C4-2B (cell line): ENCODE data around the gene CCDC6.

Source experiments
- CTCF ChIP-seq: fragments of 450-650 bp; conservative IDR thresholded peaks from 2 replicates; pipeline ENCODE4 v1.5.1; 2017; ENCODE audit warnings: mild to moderate bottlenecking
- ZFX ChIP-seq: fragments of 450-650 bp; IDR thresholded peaks from 2 replicates; pipeline ENCODE4 v1.6.1; 2017

- TF ChIP-seq CTCF: no peak
- no peak for TF ChIP-seq ZFX
Observed at GRCh38 chr10:59922907-59923306, 16.6 kb upstream of the CCDC6 start.
